GM13977 (cell line): ENCODE measurements around the gene CHD9NB.

ENCODE experiments used
- DNase-seq: peaks from one replicate; pipeline ENCODE4 v3.0.0; 2012; ENCODE audit warnings: low spot score
- in situ Hi-C: fragments of 300-500 bp; cut with MboI; formaldehyde crosslinking; loops from one replicate; pipeline ENCODE4 v1.12.0; 2022; ENCODE audit warnings: low sequenced_read_pairs, low pct_unique_long_range_greater_than_20kb, mixed read lengths, inconsistent platforms; ENCODE audit not compliant: unreplicated experiment
- TF ChIP-seq, protein P1 (sequence below): IDR thresholded peaks from 2 replicates; pipeline ENCODE4 v1.5.1; 2012; ENCODE audit warnings: mild to moderate bottlenecking, control low read depth; ENCODE audit not compliant: insufficient read depth; ENCODE audit errors: extremely low read depth, missing control alignments

Gene CHD9NB

GRCh38 chr16:53089434-53090285 lies 37.0 kb upstream of the CHD9NB start:
- TF ChIP-seq, protein P1, sequence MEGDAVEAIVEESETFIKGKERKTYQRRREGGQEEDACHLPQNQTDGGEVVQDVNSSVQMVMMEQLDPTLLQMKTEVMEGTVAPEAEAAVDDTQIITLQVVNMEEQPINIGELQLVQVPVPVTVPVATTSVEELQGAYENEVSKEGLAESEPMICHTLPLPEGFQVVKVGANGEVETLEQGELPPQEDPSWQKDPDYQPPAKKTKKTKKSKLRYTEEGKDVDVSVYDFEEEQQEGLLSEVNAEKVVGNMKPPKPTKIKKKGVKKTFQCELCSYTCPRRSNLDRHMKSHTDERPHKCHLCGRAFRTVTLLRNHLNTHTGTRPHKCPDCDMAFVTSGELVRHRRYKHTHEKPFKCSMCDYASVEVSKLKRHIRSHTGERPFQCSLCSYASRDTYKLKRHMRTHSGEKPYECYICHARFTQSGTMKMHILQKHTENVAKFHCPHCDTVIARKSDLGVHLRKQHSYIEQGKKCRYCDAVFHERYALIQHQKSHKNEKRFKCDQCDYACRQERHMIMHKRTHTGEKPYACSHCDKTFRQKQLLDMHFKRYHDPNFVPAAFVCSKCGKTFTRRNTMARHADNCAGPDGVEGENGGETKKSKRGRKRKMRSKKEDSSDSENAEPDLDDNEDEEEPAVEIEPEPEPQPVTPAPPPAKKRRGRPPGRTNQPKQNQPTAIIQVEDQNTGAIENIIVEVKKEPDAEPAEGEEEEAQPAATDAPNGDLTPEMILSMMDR, result no peak
- in situ Hi-C loops, result no loop called here
- no peak for DNase-seq

DNA sequence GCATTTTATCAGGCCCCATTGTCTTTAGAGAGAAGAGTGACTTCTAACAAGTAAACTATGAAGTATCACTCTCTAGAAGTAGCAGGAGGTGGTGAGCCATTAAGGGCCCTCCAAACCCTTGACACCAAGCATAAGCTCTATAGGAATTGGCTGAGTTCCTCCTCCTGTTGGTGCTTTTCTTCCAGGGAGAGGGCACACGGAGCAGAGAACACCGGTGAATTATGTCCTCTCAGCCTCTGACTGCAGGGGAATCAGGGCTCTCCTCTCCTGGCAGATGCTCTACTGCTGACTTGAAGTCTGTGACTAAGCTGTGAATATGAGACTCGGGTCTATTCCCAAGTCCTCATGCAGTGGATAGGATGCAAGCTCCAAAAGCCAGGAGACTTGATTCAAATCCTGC lies 34.4 kb upstream of the CHD9NB start:
- in situ Hi-C loops, result no loop called here
- TF ChIP-seq, protein P1, result no peak
- DNase-seq, result no peak

DNA sequence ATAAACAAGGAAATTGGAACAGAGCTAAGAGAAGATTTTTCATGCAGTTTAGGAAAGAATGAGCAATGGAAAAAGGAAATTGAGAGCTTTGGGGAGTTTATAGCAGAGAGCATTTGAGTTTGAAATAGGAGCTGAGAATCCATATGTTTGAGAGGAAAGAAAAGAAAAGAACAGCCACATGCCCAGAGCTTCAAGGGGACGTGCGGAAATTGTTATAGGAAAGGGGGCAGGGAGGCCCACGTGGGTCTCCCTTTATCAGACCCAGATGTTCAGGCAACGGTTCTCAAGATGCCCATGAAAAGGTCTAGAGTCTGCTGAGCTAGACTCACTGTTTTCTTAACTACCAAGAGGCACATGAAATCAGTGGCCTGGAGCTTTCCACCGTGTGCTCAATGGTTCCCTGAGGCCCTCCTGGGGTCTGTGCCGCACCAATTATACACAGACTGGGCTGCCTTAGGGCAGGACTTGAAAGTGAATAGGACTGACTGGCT lies 33.3 kb upstream of the CHD9NB start:
- DNase-seq, result no peak
- TF ChIP-seq, protein P1, result no peak
- in situ Hi-C loops, result no loop called here

DNA sequence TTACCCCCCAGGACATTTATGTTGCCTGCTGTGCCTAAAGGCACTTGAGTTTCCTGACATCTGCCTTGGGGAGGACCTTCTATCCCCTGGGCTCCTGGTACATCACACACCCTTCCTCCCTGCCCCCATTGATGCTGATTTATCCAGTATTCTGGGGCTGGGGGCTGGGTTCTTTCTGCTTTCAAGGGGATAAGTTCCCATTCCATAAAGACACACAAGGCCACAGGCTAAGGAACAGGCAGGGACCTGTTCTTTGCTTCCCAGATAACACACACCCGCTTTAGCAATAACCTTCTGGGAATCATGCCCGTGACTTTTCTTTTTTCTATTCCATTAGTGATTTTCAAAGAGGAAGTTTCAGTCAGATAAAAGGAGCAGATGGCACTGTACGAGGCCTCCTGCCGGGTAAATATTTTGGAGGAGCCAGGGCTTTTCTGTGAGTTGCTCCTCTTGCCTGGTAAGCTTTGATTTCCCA lies 32.7 kb upstream of the CHD9NB start:
- no peak for DNase-seq
- TF ChIP-seq, protein P1, result no peak
- in situ Hi-C loops, result no loop called here

GRCh38 chr16:53084746-53085334 lies 32.1 kb upstream of the CHD9NB start:
- no peak for DNase-seq
- in situ Hi-C loops, result no loop called here
- TF ChIP-seq, protein P1, result no peak

DNA sequence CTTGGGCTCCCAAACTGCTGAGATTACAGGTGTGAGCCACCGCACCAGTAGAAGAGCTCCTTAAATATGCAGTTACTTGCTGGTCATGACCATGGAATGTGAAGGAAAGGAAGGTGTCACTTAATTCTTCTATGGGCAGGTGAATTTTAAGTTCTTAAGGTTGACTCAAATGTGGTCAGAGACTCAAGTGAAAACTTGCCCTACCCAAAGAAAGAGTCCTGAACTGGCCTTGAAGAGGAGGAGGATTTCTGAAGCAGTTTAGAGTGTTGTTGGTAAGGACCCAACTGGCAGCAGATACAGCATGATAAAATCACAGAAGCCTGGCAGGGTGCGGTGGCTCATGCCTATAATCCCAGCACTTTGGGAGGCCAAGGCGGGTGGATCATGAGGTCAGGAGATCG lies 31.4 kb upstream of the CHD9NB start:
- in situ Hi-C loops, result no loop called here
- no peak for DNase-seq
- TF ChIP-seq, protein P1, result no peak
